GM08714 (cell line): ENCODE data around the gene L3MBTL4.

Experiments used
- H3K4me3 ChIP-seq: fragments of 200-500 bp; sonication (Bioruptor generic); 2 replicates; pipeline ENCODE4 v1.5.1; 2014; ENCODE audit warnings: mild to moderate bottlenecking, low read length, inconsistent platforms
- ZNF274 ChIP-seq: IDR thresholded peaks from 2 replicates; pipeline ENCODE4 v1.6.1; 2012; ENCODE audit warnings: mild to moderate bottlenecking, low read depth, low read length

L3MBTL4 gene

DNA sequence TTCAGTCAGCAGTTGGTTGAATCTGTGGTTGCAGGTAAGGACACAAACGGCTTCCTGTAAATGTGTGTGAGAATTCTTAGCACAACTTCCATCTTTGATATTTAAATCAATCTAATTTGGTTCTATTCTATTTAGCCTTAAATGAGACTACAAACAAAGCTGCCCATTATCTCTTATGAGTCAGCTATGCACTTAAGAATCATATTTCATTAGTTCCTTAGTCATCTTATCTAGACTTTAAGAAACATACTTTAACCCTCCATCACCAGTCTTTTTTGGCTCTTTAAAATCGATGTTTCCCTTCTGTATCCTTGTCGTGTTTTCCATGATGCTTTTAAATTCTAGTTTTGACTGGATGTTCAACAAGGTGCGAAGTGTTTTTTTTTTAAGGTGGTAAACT lies 405.0 kb downstream of the L3MBTL4 start:
- H3K4me3 ChIP-seq: no peak overlapping the region
- TF ChIP-seq ZNF274: no peak

DNA sequence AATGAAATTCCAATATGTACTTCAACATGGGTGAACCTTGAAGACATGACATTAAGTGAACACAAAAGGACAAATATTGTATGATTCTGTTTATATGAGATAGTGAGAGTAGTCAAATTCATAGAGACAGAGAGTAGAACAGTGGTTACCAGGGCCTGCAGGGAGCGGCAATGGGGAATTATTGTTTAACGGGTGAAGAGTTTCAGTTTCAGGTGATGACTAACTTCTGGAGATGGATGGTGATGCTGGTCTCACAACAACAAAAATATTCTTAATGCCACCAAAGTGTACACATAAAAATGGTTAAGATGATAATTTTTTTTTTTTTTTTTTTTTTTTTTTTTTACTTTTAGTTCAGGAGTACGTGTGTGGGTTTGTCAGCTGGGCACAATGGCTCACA lies 410.0 kb downstream of the L3MBTL4 start:
- no peak for TF ChIP-seq ZNF274
- no peak overlapping the region for H3K4me3 ChIP-seq

DNA sequence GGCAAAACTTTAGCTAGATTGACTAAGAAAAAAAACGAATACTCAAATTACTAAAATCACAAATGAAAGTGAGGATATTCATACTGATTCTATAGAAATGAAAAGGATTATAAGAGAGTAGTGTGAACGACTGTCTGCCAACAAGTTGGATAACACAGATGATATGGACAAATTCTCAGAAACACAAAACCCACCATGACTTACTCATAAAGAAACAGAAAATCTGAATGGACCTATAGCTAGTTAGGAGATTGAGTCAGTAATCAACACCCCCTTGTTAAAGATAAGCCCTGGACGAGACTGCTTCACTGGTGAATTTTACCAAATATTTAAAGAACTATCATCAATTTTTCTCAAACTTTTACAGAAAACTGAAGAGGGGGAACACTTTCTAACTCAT lies 410.6 kb downstream of the L3MBTL4 start:
- H3K4me3 ChIP-seq: no peak overlapping the region
- TF ChIP-seq ZNF274: no peak

DNA sequence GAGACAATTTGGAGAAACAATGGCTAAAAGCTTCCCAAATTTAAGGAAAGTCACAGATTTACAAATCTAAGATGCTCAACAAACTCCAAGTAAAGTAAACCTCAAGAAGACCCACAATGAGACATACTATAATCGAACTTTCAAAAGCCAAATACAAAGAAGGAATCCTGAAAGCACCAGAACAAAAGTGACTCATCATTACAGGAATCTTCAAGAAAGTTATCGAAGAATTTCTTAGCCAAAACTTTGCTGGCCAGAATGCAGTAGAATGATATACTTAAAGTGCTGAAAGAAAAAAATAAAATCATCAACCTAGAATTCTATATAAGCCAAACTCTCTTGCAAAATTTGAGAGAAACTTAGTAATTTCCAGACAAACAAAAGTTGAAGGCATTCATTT lies 412.8 kb downstream of the L3MBTL4 start:
- no peak for TF ChIP-seq ZNF274
- no peak overlapping the region for H3K4me3 ChIP-seq

DNA sequence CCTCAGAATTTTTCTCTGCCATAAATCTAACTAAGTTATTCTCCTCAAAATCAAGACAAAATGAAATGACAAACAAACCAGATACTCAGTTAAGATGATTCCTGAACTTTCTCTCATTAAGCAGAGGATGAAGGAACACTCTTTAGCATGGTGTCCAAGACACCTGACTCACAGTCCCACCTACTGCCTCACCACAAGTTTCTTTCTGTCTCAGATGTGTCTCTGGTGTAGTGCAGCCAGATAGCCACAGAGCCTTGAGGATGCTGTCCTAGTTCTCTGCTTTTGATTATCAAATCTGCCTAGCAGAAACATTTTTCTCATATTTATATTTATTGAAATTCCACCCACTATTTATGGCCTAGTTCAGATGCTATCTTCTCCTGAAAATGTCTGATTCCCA lies 415.8 kb downstream of the L3MBTL4 start:
- TF ChIP-seq ZNF274: no peak
- H3K4me3 ChIP-seq: no peak overlapping the region

DNA sequence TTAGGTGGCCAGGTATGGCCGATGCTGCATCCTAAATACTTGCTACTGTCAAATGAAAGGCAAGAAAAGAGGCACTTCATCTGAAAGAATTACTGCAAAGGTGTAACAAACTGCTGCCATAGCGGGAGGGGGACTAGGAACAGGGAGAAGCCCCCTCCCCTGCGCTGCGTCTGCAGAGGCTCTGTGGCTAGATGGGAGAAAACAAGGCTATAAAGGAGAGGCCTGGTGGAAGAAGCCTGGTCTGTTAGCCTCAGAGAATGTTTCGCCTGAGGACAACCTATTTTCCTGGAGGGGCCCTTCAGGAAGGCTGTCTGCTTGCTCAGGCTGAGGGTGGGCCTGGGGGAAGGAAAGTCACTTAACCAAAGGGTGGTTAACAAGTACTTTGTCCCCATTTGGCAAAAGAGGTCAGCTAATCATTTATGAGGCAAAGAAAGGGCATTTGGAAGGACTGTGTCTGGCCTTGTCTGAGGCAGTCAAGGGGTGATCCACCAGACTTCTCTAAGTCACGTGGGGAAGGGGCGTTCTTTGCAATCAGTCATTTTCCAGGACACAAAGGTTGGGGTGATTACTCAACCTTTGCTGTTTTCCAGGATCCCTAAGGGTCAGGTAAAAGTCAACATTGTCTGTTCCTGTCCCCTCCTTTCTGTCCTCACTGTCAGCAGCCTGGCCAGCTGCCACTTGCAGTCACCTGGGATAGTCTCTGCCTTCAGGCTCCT lies 416.4 kb downstream of the L3MBTL4 start:
- no peak for TF ChIP-seq ZNF274
- H3K4me3 ChIP-seq: no peak overlapping the region

DNA sequence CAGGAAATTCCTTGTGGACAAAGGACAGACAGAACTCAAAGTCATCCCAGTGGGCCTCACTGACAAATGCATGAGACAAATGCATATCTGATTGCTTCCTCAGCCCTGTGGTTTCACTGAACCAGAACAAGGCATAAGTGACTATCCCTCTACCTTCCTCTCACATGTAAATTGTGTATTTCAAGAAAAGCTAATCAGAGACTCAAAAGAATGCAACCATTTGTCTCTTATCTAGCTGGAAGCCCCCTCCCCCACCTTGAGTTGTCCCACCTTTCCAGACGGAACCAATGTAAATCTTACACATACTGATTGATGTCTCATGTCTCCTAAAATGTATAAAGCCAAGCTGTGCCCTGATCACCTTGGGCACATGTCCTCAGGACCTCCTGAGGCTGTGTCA lies 417.4 kb downstream of the L3MBTL4 start:
- no peak overlapping the region for H3K4me3 ChIP-seq
- TF ChIP-seq ZNF274: no peak

DNA sequence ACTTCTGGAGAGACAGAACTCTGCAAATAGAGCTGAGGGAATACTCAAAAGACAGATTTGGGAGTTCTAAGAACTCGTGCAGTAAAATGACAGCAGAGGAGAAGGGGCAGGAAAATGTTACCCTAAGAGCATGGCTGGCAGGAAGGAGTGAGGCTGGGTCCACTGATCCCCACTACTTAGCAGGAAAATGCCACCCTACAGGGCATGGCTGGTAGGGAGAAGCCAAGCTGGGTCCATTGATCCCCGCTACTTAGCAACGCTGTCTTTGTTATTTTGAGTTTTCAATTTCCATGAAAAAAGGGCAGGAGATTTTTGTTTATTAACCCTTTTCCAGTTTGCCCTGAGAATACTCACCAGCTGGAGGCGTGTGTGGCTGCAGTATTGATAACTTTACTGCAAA lies 419.1 kb downstream of the L3MBTL4 start:
- H3K4me3 ChIP-seq: no peak overlapping the region

DNA sequence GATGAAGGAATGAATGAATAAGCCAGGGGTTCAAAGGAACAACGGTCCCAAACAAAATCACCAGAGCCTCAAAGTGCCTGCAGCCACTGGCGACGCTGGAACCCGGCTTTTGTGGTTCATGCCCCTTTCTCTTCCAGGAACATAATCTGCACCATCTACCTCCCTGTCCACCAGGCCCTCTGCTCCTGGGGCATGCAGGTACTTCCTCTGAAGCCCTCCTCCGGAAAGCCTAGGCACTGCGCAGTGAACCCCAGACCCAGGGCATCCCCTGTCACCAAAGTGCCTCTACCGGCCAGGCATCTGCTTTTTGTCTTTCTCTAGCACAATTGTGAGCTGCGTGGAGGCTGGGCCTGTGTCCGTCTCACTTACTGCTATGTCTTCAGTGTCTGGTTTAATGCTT lies 420.8 kb downstream of the L3MBTL4 start:
- no peak for TF ChIP-seq ZNF274

More for the DNA sequence above, 419.1 kb downstream of the L3MBTL4 start:
- TF ChIP-seq ZNF274: no peak

DNA sequence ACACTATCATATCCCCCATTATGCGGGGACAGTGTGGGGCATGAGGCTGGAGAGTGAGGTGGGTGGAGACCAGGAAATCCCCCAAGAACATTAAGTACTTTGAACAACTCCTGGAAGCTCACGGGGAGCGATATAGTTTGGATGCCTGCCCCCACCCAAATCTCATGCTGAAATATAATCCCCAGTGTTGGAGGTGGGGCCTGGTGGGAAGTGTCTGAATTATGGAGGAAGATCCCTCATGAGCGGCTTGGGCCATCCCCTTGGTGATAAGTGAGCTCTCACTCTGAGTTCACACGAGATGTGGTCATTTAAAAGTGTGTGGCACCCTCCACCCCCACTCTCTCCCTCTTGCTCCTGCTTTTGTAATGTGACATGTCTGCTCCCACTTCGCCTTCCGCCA lies 422.3 kb downstream of the L3MBTL4 start:
- H3K4me3 ChIP-seq: no peak overlapping the region
- TF ChIP-seq ZNF274: no peak

More for the DNA sequence above, 420.8 kb downstream of the L3MBTL4 start:
- no peak overlapping the region for H3K4me3 ChIP-seq

DNA sequence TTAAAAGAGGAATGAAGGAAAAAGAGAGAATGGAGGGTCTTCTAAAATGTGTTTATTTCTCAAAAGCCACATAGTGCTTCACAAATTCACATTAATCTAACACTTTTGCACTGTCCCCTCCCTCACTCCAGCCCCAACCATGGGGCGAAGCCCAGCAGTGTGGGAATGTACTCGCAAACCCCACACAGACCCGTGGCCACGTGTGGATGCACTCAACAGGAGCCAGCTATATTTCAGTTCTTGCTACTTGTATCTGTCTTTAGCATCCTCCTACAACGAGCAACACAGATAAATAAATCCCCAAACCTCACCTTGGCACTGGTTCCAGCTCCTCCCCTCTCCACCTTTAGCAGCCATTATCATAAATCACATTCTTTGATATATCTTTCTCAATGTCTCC lies 427.5 kb downstream of the L3MBTL4 start:
- H3K4me3 ChIP-seq: no peak overlapping the region
- TF ChIP-seq ZNF274: no peak

DNA sequence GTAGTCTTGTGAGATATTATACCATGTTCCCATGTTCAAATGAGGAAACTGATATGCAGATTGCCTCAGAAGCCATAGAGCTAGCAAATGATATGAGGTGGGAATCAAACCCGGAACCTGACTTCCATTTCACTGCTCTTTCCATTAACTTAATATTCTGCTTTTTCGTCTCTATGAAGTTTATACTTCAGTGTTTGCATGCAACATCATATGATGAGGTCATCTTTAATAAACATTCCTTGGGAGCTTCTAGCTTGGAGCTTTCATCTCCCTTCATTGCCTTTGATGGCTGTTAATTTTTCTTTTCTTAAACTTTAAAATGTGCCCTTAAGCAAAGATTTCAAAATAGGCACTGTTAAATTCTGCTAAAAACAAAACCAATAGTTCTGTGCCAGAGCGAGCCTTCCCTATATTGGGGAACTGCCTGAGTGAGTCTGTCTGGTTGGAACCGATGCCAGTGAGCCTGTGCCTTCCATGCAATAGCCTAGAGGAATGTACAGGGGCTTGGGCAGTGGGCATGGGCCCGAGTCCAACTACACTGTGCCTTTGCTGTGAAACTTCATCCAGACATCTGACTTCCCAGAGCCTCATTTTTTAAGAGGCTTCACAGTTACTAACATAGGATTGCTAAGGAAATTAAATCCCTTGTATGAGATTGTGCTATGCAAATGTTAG lies 428.3 kb downstream of the L3MBTL4 start:
- TF ChIP-seq ZNF274: no peak
- no peak overlapping the region for H3K4me3 ChIP-seq

DNA sequence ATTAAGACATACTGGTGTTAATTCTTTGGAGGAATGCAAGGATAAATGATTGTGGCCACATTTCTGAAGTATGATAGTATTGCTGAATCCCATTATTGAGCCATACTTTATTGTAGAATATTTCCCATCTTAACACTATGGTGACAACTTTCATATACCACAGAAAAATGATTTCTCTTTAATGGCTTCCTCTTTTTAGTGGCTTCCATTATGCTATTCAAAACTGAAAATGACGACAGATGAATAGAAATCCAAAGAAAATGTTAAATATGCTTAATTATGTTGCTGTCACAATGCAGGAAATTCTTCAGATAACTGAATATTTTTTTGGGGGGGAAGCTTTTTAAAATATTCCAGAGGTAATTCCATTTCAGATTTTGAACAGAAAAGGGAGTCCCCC lies 430.5 kb downstream of the L3MBTL4 start:
- no peak overlapping the region for H3K4me3 ChIP-seq
- TF ChIP-seq ZNF274: no peak

DNA sequence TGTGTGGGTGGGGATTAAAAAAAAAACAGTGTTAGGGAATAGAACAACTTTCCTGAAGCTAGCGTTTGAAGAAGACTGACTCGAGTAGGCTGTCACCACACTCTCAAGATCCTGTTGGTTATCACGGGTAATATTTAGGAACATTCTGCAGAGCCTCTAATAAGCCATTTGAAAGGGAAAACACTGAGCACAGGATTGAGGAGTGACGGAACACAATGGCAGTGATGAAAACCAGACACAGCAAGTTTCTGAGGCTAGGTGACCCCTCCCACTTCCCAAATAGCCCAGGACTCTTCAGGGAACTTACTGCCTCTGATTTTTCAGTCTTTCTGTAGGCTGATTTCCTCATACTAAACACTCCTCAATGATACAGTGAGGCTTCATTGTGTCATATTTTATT lies 431.2 kb downstream of the L3MBTL4 start:
- no peak overlapping the region for H3K4me3 ChIP-seq
- TF ChIP-seq ZNF274: no peak

DNA sequence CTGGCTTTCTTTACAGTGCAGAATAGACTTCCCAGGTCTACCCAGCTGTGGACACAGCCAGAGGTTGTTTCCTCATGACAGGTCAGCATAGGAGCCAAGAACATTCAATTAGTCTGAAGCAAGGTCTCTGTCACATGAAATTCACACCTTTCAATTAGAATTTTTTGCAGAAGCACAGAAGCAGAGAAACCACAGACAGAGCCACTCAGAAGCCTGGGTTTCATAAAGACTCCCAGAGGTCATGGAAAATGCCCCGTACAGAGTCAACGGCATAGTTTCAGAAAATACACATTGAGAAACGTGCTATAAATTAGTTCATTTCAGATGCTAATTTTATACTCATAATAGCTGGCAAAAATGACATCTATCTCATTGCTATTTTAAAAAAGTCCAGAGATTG lies 432.4 kb downstream of the L3MBTL4 start:
- H3K4me3 ChIP-seq: no peak overlapping the region
- no peak for TF ChIP-seq ZNF274
